Natural killer cell treated with Interleukin-12 subunit alpha and Interleukin-12 subunit beta and Interleukin-15 and Interleukin-18, amount 100 ng/mL, for 72 hours (primary cell): ENCODE data around the gene ACTG1. TPM values are rescaled to one million over a fixed set of nuclear protein-coding genes. Genes with fewer than 3 reads are reported as not detected.

Experiments
- ATAC-seq, 2 donors: fragments of 150-1000 bp; cut with Tn5 transposase in 1 of 2; sonication (Bioruptor Pico), chemical (Tn5 transposase) in 1 of 2; 2 replicates each; pipeline ENCODE4 v1.10.0; 2021
- DNase-seq: peaks from one replicate; pipeline ENCODE4 v3.0.0; 2022; ENCODE audit warnings: low spot score
- H3K27ac Mint-ChIP-seq, 2 donors: 1 replicate in 1 of 2; 2 replicates in 1 of 2; pipeline ENCODE4 v1.8.0; 2022; ENCODE audit warnings: mixed read lengths in 2 of 2, mild to moderate bottlenecking in 1 of 2, moderate library complexity in 1 of 2
- H3K27me3 Mint-ChIP-seq, 2 donors: 1 replicate in 1 of 2; 2 replicates in 1 of 2; pipeline ENCODE4 v1.8.0; 2022; ENCODE audit warnings: mixed read lengths in 2 of 2
- H3K36me3 Mint-ChIP-seq: one replicate; pipeline ENCODE4 v1.8.0; 2022; ENCODE audit warnings: mixed read lengths
- H3K4me1 Mint-ChIP-seq, 2 donors: 1 replicate in 1 of 2; 2 replicates in 1 of 2; pipeline ENCODE4 v1.8.0; 2022; ENCODE audit warnings: low read depth in 2 of 2, mixed read lengths in 2 of 2, mild to moderate bottlenecking in 1 of 2
- H3K4me3 Mint-ChIP-seq: one replicate; pipeline ENCODE4 v1.8.0; 2022; ENCODE audit warnings: mixed read lengths
- H3K9me3 Mint-ChIP-seq: 2 replicates; pipeline ENCODE4 v1.8.0; 2022; ENCODE audit warnings: mixed read lengths
- total RNA-seq, 2 donors: library from RNA; stranded (reverse); gene quantifications; one replicate each; pipeline ENCODE4 v1.2.3, GENCODE V29; 2022

Gene ACTG1
- total RNA-seq, 2 donors from 2014 or later, result 4,962 to 5,145 TPM

DNA sequence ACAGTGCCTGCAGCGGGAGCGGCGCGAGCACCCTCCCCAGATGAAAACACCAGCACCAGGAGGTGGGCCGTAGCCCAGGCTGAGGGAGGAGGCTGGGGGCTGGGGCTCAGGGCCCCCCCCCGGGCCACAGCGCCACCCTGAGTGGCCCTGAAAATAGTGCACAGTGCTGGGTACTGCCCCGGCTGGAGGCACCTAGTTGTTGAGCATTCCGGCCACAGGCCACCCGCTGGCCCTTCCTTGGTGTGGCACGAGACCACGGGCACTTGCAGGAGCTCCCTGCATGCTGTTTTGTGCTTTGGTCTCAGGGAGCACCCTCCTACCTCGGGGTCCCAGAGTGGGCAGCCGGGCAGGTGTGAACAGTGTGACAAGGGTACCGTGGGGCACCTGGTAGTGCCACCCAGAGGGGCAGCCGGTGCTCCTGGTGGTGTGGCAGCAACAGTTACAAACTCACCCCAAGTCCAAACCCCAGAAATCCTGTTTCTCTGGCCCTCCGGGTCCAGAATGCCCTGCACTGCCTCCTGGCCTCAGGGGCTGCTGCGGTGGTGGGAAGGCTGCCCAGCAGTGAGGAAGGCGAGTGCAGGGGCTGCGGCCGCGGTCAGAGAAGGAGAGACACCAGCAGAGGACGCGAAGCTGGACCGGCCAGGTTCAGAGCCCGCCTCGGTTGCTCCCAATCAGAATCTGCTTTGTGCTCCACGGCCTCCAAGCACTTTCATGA, 27.5 kb upstream of the ACTG1 start:
- H3K4me1 Mint-ChIP-seq, result no peaks in the 10 kb centered on the region
- no peak overlapping the region for H3K4me3 Mint-ChIP-seq
- no peaks in the 10 kb centered on the region for H3K36me3 Mint-ChIP-seq
- H3K9me3 Mint-ChIP-seq, result no peaks in the 10 kb centered on the region
- ATAC-seq (no peak), DNase-seq (no peak)
- no peak overlapping the region for H3K27ac Mint-ChIP-seq
- peaks cover 0 to 3% of the 10 kb centered on the region in 2 donors for H3K27me3 Mint-ChIP-seq

DNA sequence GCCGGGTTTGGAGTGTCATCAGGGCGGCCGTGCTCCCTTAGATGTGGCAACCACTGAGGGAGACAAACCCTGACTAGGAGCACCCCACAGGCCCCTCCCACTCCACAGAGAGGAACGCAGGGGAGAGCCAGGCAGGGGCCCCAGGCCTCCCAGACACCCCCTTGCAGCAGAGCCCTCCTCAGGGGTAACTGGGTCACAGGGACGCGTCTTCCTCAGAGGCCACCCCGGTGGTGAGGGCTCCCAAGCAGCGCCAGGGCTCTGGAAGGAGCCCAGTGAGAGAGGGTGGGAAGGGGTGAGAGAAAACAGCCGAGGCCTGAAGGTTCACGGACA, 26.9 kb upstream of the ACTG1 start:
- Mint-ChIP-seq H3K27me3 (peaks cover 0 to 3% of the 10 kb centered on the region in 2 donors), H3K4me1 (no peaks in the 10 kb centered on the region), H3K36me3 (no peaks in the 10 kb centered on the region), H3K9me3 (no peaks in the 10 kb centered on the region), H3K27ac (no peak overlapping the region), H3K4me3 (no peak overlapping the region)
- no peak for ATAC-seq
- DNase-seq, result no peak

DNA sequence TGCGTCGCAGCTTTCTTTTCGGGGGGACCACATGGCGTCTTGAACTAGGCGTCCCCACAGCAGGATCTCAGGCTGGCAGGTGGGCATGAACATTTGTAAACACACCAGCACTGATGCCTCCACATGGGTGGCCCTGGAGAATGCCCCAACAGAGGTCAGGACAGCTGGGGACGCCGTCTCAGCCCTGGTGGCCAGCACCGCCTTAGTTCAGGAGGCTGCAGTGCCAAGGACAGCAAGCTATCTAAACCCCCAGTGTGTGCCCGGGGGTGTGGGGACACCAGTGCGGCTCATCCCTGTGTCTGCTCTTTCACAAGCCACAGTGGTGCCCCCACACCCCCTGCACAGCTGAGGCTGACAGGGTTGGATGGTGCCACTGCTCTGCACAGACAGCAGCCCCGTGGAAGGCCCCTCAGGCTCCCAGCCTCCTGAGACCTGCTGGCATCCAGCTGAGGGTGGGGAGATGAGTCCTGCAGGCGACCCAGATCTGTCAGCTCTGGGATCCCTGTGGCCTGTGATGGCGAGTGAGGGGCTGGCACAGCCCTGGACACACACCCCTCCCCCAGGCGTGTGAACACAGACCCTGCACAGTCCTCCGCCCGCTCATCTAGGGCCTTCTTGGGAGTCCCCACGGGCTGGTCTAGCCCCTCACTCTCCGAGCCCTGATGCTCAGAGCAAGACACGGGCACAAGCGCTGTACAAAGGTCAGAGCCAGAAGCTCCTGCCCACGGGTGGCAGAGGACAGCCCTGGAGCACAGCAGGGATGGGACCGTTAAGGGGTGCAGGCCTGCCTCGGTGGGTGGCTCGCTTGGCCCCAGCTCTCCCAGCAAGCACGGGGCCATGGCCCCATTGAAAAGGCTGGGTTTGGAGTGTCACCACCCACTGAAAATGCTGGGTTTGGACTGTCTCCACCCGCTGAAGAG, 26.3 kb upstream of the ACTG1 start:
- H3K4me3 Mint-ChIP-seq, result no peak overlapping the region
- ATAC-seq (no peak), DNase-seq (no peak)
- peaks cover 0 to 3% of the 10 kb centered on the region in 2 donors for H3K27me3 Mint-ChIP-seq
- H3K27ac Mint-ChIP-seq, result no peak overlapping the region
- no peaks in the 10 kb centered on the region for H3K36me3 Mint-ChIP-seq
- H3K4me1 Mint-ChIP-seq, result no peaks in the 10 kb centered on the region
- H3K9me3 Mint-ChIP-seq, result no peaks in the 10 kb centered on the region

DNA sequence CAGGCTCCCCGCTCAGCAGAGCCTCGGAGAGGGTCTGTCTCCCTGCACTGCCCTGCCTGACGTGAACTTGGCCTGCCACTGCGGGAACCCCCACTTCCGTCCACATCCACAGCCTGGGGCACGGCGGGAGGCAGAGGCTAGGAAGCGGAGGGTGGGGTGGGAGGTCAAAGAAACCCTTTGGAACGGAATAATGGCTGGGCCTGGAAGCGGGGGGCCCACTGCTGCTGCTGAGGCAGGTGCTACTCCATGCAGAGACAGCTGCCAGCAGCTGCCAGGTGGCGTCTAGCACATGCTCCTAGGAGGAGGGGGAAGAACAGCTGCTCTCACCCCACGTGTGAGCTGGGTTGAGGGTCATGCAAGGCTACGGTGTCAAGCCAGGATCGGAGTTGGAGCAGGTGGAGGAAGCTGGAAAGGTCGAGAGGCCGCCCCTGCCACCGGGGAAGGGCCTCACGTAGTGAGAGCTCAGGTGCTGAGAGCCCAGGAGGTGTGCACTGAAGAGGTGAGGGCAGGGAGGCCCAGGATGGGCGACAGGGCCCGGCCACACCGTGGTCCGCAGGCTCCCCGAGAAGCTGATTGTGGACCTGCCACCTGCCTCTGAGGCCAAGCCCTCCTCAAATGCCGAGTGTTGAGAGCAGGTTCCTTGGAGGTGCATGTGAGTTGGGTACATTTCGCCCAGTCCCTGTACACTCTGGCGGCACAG, 25.4 kb upstream of the ACTG1 start:
- ATAC-seq, result no peak
- H3K4me1 Mint-ChIP-seq, result peaks cover 5 to 6% of the 10 kb centered on the region in 2 donors
- no peak overlapping the region for H3K27ac Mint-ChIP-seq

DNA sequence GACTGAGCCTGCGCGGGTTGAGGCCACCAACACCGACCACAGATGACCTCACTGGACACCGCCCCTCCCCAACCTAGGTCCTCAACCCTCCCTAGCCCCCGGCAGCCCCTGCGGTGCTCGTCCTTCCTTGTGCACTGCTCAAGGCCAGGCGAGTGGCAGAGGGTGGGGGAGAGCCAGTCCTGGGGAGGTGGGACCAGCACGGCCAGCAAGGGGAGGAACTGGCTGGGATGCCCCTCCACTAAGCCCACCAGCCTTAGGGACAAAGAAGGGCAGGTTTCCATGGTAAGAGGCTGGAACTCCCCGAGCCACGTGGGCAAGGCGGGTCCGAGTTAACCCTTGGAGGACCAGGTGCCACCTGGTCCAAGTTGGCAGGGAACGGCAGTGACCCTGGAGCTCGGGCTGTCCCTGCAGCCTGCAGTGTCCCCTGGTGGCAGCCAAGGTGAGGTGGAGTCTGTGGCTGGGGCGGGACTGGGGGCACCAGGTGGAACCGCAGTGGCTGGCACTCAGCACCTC, 24.8 kb upstream of the ACTG1 start:
- DNase-seq (no peak), ATAC-seq (peak in 1 of 2 donors; percentile 17)
- Mint-ChIP-seq H3K4me3 (no peak overlapping the region), H3K36me3 (no peaks in the 10 kb centered on the region), H3K27ac (no peak overlapping the region), H3K9me3 (no peaks in the 10 kb centered on the region), H3K4me1 (peaks cover 5 to 6% of the 10 kb centered on the region in 2 donors), H3K27me3 (peaks cover 0 to 3% of the 10 kb centered on the region in 2 donors)

More for the DNA sequence above, 25.4 kb upstream of the ACTG1 start:
- Mint-ChIP-seq H3K27me3 (peaks cover 0 to 3% of the 10 kb centered on the region in 2 donors), H3K36me3 (no peaks in the 10 kb centered on the region), H3K4me3 (no peak overlapping the region), H3K9me3 (no peaks in the 10 kb centered on the region)
- DNase-seq, result no peak

DNA sequence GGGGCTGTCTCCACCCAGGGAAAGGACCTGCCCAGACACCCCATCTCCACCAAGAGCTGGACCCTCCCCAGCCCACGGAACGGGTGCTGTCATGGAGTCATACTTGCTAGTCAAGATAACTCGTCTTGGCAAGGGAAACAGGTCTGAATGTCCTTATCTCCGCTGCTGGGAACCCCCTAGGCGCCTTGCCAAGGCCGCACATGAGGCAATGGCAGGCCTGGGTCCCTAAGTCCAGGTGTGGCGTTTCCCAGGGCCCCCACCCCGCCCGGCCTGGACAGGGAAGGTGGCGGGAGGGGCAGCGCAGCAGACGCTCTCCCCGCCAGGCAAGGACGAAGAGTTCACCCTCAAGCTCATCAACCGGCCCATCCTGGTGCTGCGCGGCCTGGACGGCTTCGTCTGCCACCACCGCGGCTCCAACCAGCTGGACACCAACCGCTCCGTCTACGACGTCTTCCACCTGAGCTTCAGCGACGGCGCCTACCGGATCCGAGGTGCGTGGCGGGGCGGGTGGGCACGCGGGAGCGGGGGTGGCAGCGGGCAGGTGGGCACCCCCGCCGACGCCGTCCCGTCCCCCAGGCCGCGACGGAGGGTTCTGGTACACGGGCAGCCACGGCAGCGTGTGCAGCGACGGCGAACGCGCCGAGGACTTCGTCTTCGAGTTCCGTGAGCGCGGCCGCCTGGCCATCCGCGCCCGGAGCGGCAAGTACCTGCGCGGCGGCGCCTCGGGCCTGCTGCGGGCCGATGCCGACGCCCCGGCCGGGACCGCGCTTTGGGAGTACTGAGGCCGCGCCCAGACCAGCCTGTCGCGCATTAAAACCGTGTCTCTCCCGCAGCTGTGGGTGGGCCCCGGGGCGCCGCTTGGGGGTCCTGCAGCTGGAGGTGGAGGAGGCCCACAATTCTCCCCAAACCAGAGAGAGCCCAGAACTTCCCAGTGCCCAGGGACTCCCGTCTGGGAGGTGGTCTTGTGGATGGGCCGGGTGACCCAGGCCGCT, 24.0 kb upstream of the ACTG1 start:
- DNase-seq, result no peak

DNA sequence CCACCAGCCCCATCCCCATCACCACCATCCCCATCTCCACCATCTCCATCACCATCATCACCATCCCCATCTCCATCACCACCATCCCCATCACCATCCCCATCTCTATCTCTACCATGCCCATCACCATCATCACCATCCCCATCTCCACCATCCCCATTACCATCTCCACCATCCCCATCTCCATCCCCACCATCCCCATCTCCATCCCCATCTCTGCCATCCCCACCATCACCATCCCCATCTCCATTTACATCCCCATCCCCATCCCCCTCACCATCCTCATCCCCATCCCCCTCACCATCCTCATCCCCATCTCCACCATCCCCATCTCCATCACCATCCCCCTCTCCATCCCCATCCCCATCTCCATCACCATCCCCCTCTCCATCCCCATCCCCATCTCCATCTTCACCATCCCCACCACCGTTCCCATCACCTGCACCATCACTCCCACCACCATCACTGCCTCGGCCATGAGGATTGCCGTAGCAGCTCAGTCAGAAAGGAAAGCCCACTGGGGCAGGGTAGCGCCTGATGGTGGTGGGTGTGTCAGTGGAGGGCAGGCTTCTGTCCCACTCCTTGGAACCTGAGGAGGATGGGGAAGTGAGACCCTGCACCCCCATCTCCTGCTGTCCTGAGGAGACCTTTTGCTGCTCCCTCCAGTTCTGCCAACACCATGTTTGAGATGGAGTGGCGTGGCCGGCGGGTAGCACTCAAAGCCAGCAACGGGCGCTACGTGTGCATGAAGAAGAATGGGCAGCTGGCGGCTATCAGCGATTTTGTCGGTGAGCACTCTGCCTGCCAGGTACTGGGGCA, 23.1 kb upstream of the ACTG1 start:
- no peak for DNase-seq
- Mint-ChIP-seq H3K27ac (no peak overlapping the region), H3K4me3 (no peak overlapping the region), H3K4me1 (peaks cover 5 to 6% of the 10 kb centered on the region in 2 donors), H3K36me3 (no peaks in the 10 kb centered on the region), H3K9me3 (no peaks in the 10 kb centered on the region), H3K27me3 (peaks cover 0 to 3% of the 10 kb centered on the region in 2 donors)
- no peak for ATAC-seq

More for the DNA sequence above, 24.0 kb upstream of the ACTG1 start:
- H3K36me3 Mint-ChIP-seq, result no peaks in the 10 kb centered on the region
- H3K4me3 Mint-ChIP-seq, result no peak overlapping the region
- H3K27ac Mint-ChIP-seq, result no peak overlapping the region
- no peaks in the 10 kb centered on the region for H3K9me3 Mint-ChIP-seq
- peaks cover 5 to 6% of the 10 kb centered on the region in 2 donors for H3K4me1 Mint-ChIP-seq
- peaks cover 0 to 3% of the 10 kb centered on the region in 2 donors for H3K27me3 Mint-ChIP-seq
- no peak for ATAC-seq

DNA sequence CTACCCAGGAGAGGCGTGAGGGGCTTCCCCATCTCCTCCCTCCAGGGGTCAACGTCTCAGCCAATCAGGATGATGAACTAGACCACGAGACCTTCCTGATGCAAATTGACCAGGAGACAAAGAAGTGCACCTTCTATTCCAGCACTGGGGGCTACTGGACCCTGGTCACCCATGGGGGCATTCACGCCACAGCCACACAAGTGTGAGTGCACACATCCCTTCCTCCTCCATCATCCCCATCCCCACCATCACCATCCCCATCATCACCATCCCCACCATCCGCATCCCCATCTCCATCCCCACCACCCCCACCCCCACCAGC, 22.4 kb upstream of the ACTG1 start:
- H3K27me3 Mint-ChIP-seq, result peaks cover 0 to 3% of the 10 kb centered on the region in 2 donors
- H3K27ac Mint-ChIP-seq, result no peak overlapping the region
- ATAC-seq, result no peak
- H3K4me3 Mint-ChIP-seq, result no peak overlapping the region
- peaks cover 5 to 6% of the 10 kb centered on the region in 2 donors for H3K4me1 Mint-ChIP-seq
- H3K9me3 Mint-ChIP-seq, result no peaks in the 10 kb centered on the region
- no peak for DNase-seq
- no peaks in the 10 kb centered on the region for H3K36me3 Mint-ChIP-seq

DNA sequence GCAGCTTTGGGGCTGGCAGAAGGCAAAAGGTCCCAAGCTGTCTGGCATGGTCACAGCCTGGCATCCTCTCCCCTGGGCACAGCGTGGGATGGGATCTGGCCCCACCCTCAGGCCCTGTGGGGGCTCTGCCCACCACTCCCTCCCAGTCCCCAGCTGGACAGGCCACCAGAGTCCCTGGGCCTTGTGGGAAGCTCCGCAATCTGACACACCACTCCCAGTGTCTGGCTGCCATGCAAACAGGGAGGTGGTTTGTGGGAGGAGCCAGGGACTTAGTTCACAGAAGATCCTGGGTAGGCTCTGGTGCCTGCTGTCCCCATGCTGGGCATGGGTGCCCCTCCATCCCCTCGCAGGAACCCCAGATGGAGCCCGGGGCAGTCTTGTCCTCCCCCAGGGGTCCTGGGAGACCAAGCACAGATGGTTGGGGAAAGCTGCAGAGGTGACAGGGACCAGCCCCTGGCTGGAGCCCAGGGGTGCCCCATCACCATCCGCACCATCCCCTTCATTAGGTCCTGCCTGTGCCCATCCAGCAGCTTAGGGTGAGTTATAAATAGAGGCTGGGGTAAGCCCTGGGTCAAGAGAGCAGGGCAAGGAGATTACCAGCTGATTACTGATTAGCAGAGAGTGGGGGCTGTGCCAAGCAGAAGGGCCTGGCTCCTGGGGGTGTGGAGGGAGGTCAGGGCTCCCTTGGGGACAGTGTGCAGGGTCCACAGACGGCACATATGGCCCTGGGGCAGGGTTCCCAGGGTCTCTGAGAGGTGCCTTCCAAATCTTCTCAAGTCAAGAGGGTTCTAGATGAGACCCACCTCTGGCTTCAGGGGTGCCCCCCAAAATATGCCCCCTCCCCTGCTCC, 21.8 kb upstream of the ACTG1 start:
- no peak for DNase-seq
- no peaks in the 10 kb centered on the region for H3K9me3 Mint-ChIP-seq
- no peaks in the 10 kb centered on the region for H3K36me3 Mint-ChIP-seq
- H3K4me1 Mint-ChIP-seq, result peaks cover 5 to 6% of the 10 kb centered on the region in 2 donors
- no peak overlapping the region for H3K27ac Mint-ChIP-seq
- no peak overlapping the region for H3K4me3 Mint-ChIP-seq
- H3K27me3 Mint-ChIP-seq, result peaks cover 0 to 3% of the 10 kb centered on the region in 2 donors
- peak in 1 of 2 donors; percentile 3 for ATAC-seq

DNA sequence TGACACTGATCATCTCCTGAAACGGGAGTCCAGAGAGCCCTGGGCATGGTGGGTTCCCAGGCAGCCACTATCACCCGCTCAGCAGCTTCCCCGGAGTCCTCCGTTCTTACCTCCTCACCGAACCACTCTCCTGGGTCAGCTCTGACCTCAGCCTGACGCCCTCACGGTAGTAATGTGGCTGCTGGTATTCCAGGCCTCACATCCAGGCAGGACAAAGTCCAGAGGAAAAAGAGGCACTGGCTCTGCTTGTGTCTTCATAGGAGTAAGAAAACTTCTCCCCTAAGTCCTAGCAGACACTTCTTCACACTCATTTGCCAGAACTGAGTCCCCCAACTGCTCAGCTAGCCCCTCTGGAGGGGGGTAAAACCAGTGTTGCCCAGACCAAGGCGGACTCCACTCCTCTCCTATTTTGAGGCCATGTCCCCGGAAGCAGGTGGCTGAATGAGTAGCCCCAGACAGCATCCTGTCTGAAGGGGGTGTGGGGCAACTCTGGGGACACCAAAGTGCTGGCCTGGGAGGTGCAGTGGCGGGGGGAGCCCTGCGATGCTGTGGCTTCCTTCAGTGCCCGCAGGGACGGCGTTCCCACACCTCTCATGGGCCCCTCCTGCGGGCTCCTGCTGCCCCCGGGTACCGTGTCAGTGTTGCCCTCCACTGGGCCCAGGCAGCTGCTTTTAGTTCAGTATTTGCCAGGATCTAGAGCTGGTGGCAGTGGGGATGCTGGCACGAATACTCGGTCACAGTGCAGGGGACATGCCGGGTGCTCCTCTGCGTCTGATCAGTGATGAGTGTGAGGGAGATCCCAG, 20.9 kb upstream of the ACTG1 start:
- Mint-ChIP-seq H3K27me3 (peaks cover 0 to 3% of the 10 kb centered on the region in 2 donors), H3K36me3 (no peaks in the 10 kb centered on the region), H3K27ac (peak overlapping the region in 1 of 2 donors; percentile 33), H3K4me1 (peaks cover 5 to 6% of the 10 kb centered on the region in 2 donors), H3K9me3 (no peaks in the 10 kb centered on the region), H3K4me3 (peak overlapping the region; percentile 43)
- DNase-seq (no peak), ATAC-seq (peak; percentile 68 to 70)
